Activated CD8-positive, alpha-beta T cell treated with anti-CD3 and anti-CD28 coated beads for 36 hours (primary cell): Measurements from ENCODE around the gene CHERP. TPM values are rescaled to one million over a fixed set of nuclear protein-coding genes. Genes with fewer than 3 reads are reported as not detected.

ENCODE experiments used
- ATAC-seq: fragments of 200-7000 bp; cut with Tn5 transposase; one replicate; pipeline ENCODE4 v1.10.0; 2021; ENCODE audit warnings: mild to moderate bottlenecking, moderate library complexity
- CTCF ChIA-PET: fragments of 350-600 bp; sonication (Branson Sonifier 250); formaldehyde crosslinking; loops from one replicate; lab custom pipeline; 2021; ENCODE audit warnings: antibody characterized with exemption; lab: Charles Lee
- POLR2A ChIA-PET: fragments of 350-600 bp; sonication (Branson Sonifier 250); formaldehyde crosslinking; loops from one replicate; lab custom pipeline; 2021; ENCODE audit warnings: antibody characterized with exemption; lab: Charles Lee
- DNase-seq: peaks from one replicate; pipeline ENCODE4 v3.0.0-alpha.2; 2020
- H3K27ac Mint-ChIP-seq: one replicate; pipeline ENCODE4 v1.8.0; 2021; ENCODE audit warnings: mild to moderate bottlenecking, mixed read lengths
- H3K27me3 Mint-ChIP-seq: one replicate; pipeline ENCODE4 v1.8.0; 2021; ENCODE audit warnings: mixed read lengths
- H3K36me3 Mint-ChIP-seq: one replicate; pipeline ENCODE4 v1.8.0; 2021; ENCODE audit warnings: low read depth, mixed read lengths
- H3K4me1 Mint-ChIP-seq: one replicate; pipeline ENCODE4 v1.8.0; 2021; ENCODE audit warnings: low read depth, mixed read lengths
- H3K4me3 Mint-ChIP-seq: one replicate; pipeline ENCODE4 v1.8.0; 2021; ENCODE audit warnings: mild to moderate bottlenecking, moderate library complexity, mixed read lengths
- H3K9me3 Mint-ChIP-seq: one replicate; pipeline ENCODE4 v1.8.0; 2021; ENCODE audit warnings: mixed read lengths
- intact Hi-C: fragments of 100-400 bp; cut with micrococcal nuclease; formaldehyde crosslinking; loops from one replicate; pipeline ENCODE4 v1.10.0; 2022
- total RNA-seq, 2 experiments: library from RNA; stranded (reverse); gene quantifications; one replicate each; pipeline ENCODE4 v1.2.3, GENCODE V29; 2021
- TF ChIP-seq, protein P1 (sequence below): fragments of 200-600 bp; IDR thresholded peaks from one replicate; pipeline ENCODE4 v1.8.0; 2022; ENCODE audit warnings: antibody characterized with exemption, mild to moderate bottlenecking

Gene CHERP
- total RNA-seq, 2 experiments from 2014 or later, result 57.5 to 59.6 TPM

DNA sequence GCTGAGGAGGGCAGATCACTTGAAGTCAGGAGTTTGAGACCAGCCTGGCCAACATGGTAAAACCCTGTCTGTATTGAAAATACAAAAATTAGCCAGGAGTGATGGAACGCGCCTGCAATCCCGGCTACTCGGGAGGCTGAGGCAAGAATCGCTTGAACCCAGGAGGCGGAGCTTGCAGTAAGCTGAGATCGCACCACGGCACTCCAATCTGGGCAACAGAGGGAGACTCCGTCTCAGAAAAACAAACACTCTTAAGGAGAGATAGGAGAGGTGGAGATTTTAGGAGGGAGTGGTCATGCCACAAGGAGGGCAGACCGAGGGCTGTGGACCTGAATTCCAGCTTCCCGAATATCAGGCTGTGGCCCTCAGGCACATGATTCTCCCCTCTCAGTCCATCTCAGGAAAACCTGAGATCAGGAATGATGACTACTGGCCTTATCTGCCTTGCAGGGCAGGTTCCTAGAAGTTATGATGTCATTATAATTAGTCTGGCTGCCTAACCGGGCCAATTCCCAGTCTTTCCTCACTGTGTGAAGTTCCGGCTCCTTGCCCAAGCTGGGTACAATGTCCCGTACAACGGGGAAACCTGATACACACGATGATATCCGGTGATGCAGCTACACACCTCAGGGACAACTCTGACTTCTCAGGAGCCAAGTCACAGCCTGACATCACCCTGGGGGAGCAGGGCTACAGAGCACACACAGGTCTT lies 27.5 kb upstream of the CHERP start:
- no peak for DNase-seq
- POLR2A ChIA-PET, result interaction anchor here (1.0 to 9.4 kb wide), 3 partner anchors 16 to 59 kb away, joined by 3 to 84 read pairs (median 6); partner anchors contain the start of gene MED26

DNA sequence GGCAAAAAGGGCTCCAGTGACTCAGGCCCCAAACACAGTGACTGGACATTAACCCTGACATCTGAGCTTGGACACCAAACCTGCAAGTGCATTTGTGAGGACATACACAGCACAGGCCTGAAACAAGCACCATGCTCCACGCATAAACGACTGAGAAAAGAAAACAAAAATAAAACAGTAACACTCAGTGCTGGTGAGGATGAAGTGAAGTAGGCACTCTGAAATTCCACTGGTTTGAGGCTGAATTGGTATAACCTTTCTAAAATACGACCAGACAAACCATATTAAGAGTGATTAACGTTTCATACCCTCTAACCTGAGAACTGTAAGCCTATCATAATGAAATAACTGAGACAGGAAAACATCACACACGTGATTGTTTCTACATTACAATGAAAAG lies 24.5 kb upstream of the CHERP start:
- DNase-seq (no peak), ATAC-seq (no peak)
- Mint-ChIP-seq H3K27me3 (no peaks in the 10 kb centered on the region), H3K36me3 (peaks cover 71% of the 10 kb centered on the region), H3K9me3 (peaks cover 2% of the 10 kb centered on the region), H3K4me1 (peaks cover 38% of the 10 kb centered on the region), H3K27ac (peak overlapping the region; percentile 93), H3K4me3 (no peak overlapping the region)
- TF ChIP-seq, protein P1, sequence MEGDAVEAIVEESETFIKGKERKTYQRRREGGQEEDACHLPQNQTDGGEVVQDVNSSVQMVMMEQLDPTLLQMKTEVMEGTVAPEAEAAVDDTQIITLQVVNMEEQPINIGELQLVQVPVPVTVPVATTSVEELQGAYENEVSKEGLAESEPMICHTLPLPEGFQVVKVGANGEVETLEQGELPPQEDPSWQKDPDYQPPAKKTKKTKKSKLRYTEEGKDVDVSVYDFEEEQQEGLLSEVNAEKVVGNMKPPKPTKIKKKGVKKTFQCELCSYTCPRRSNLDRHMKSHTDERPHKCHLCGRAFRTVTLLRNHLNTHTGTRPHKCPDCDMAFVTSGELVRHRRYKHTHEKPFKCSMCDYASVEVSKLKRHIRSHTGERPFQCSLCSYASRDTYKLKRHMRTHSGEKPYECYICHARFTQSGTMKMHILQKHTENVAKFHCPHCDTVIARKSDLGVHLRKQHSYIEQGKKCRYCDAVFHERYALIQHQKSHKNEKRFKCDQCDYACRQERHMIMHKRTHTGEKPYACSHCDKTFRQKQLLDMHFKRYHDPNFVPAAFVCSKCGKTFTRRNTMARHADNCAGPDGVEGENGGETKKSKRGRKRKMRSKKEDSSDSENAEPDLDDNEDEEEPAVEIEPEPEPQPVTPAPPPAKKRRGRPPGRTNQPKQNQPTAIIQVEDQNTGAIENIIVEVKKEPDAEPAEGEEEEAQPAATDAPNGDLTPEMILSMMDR, result no peak
- ChIA-PET CTCF (interaction anchor here (2.0 kb wide), 1 partner anchor 21 kb away, joined by 11 read pairs; no protein-coding TSS in a partner anchor), POLR2A (interaction anchor here (1.0 to 2.2 kb wide), 6 partner anchors 16 to 61 kb away, joined by 3 to 8 read pairs (median 5); partner anchors contain the start of gene MED26)
- intact Hi-C loops, result no loop called here

More for the DNA sequence above, 27.5 kb upstream of the CHERP start:
- CTCF ChIA-PET, result no interaction called here
- no peak for ATAC-seq
- Mint-ChIP-seq H3K9me3 (peaks cover 2% of the 10 kb centered on the region), H3K4me1 (peaks cover 58% of the 10 kb centered on the region), H3K4me3 (peak overlapping the region; percentile 100), H3K36me3 (peaks cover 61% of the 10 kb centered on the region), H3K27ac (no peak overlapping the region), H3K27me3 (no peaks in the 10 kb centered on the region)
- intact Hi-C loops, result no loop called here
- TF ChIP-seq, protein P1, result no peak

DNA sequence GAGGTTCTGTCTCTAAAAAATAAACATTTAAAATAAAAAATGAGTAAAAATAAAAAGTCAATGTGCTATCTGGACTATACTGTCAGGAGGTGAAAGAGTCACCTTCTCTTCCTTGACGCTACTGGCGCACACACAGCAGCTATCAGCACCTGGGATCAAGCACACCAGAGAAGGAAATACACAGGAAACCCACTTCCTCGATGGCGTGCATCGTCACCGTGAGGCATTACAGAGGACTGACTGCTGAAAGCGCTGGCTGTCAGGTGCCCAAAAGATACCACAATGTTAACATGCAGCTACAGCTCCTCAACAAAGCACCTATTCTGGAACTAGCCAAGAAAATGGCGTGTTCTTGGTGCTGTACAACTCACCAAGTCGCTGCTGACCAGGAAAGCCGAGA lies 23.9 kb upstream of the CHERP start:
- ChIA-PET CTCF (interaction anchor here (2.0 kb wide), 1 partner anchor 21 kb away, joined by 11 read pairs; no protein-coding TSS in a partner anchor), POLR2A (interaction anchor here (1.0 to 2.3 kb wide), 7 partner anchors 10 to 61 kb away, joined by 3 to 8 read pairs (median 5); partner anchors contain the start of gene MED26)
- peak; percentile 85 for DNase-seq
- TF ChIP-seq, protein P1, result no peak
- Mint-ChIP-seq H3K27me3 (no peaks in the 10 kb centered on the region), H3K27ac (peak overlapping the region; percentile 93), H3K4me1 (peaks cover 32% of the 10 kb centered on the region), H3K4me3 (peak overlapping the region; percentile 18), H3K9me3 (peaks cover 2% of the 10 kb centered on the region), H3K36me3 (peaks cover 74% of the 10 kb centered on the region)
- intact Hi-C loops, result no loop called here
- peak; percentile 95 for ATAC-seq

DNA sequence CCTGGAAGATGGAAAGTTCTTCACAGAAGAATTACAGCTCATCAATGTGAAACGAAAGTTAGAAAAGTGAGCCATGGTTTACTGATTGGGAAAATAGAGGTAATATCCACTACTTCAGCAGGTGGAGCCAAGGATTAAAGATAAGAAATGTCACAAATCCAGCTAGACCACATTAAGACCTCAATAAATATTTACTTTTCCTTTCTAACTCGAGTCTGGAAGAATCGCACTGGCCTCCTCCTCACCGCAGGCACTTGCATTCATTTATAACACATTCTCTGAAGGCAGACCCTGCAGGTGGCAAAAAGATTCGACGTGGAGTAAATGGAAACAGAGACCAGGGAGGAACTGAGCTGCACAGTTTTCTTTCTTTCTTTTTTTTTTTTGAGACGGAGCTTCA lies 22.6 kb upstream of the CHERP start:
- Mint-ChIP-seq H3K4me1 (peaks cover 21% of the 10 kb centered on the region), H3K27me3 (no peaks in the 10 kb centered on the region), H3K36me3 (peaks cover 70% of the 10 kb centered on the region), H3K9me3 (peaks cover 2% of the 10 kb centered on the region), H3K4me3 (no peak overlapping the region), H3K27ac (peak overlapping the region; percentile 74)
- intact Hi-C loops, result no loop called here
- CTCF ChIA-PET, result interaction anchor here (0.7 kb wide), 1 partner anchor 29 kb away, joined by 3 read pairs; no protein-coding TSS in a partner anchor
- POLR2A ChIA-PET, result interaction anchor here (1.4 to 2.3 kb wide), 3 partner anchors 8 to 63 kb away, joined by 3 to 8 read pairs (median 5); partner anchors contain the start of gene MED26
- DNase-seq (no peak), ATAC-seq (no peak)
- TF ChIP-seq, protein P1, result no peak

DNA sequence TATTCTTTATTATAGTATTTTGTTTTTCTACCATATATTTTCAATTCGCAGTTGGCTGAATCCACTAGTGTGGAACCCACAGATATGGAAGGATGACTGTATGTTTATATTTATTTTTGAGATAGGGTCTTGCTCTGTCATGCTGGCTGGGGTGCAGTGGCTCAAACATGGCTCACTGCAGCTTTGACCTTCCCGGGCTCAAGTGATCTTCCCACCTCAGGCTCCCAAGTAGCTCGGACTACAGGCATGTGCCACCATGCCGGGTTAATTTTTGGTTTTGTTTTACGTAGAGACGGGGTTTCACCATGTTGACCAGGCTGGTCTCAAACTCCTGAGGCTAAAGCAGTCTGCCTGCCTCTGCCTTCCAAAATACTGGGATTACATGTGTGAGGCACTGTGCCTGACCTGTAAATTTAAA lies 20.4 kb upstream of the CHERP start:
- intact Hi-C loops, result no loop called here
- Mint-ChIP-seq H3K4me3 (no peak overlapping the region), H3K4me1 (peaks cover 14% of the 10 kb centered on the region), H3K27ac (no peak overlapping the region), H3K36me3 (peaks cover 60% of the 10 kb centered on the region), H3K9me3 (peaks cover 2% of the 10 kb centered on the region), H3K27me3 (no peaks in the 10 kb centered on the region)
- TF ChIP-seq, protein P1, result no peak
- DNase-seq (no peak), ATAC-seq (no peak)
- ChIA-PET POLR2A (interaction anchor here (0.7 to 1.7 kb wide), 4 partner anchors 10 to 24 kb away, joined by 3 to 5 read pairs (median 3); no protein-coding TSS in a partner anchor), CTCF (interaction anchor here (1.1 kb wide), 1 partner anchor 11 kb away, joined by 3 read pairs; no protein-coding TSS in a partner anchor)
